CD14-positive monocyte (primary cell): ENCODE measurements around the gene GLTP. TPM values are rescaled to one million over a fixed set of nuclear protein-coding genes. Genes with fewer than 3 reads are reported as not detected.

ENCODE experiments used
- DNase-seq, 3 donors: peaks; one replicate each; pipeline ENCODE4 v3.0.0-alpha.2; 2011 to 2022
- H2AFZ ChIP-seq: 2 replicates; pipeline ENCODE4 v1.6.0; 2012; ENCODE audit warnings: mild to moderate bottlenecking, low read depth, low read length, inconsistent platforms; ENCODE audit not compliant: insufficient read depth, poor library complexity, severe bottlenecking
- H3K27ac ChIP-seq, 2 donors: 1 replicate in 1 of 2; 2 replicates in 1 of 2; pipeline ENCODE4 v1.5.1; 2012 to 2013; ENCODE audit warnings: low read length in 2 of 2, control low read depth in 1 of 2, inconsistent platforms in 1 of 2, low read depth in 1 of 2, mild to moderate bottlenecking in 1 of 2
- H3K27me3 ChIP-seq, 2 donors: one replicate each; pipeline versions ENCODE4 v1.6.0 to v1.6.1; 2011 to 2013; ENCODE audit warnings: low read length in 2 of 2; ENCODE audit not compliant: control insufficient read depth in 2 of 2, insufficient read depth in 2 of 2
- H3K36me3 ChIP-seq, 2 donors: replicated peaks in 1 of 2; 1 replicate in 1 of 2; 2 replicates in 1 of 2; pipeline versions ENCODE4 v1.5.1 to v1.6.1; 2012 to 2013; ENCODE audit warnings: low read length in 2 of 2, control low read depth in 1 of 2, inconsistent platforms in 1 of 2, mild to moderate bottlenecking in 1 of 2; ENCODE audit not compliant: insufficient read depth in 2 of 2, control insufficient read depth in 1 of 2
- H3K4me1 ChIP-seq, 2 donors: 1 replicate in 1 of 2; 2 replicates in 1 of 2; pipeline versions ENCODE4 v1.5.1 to v1.6.1; 2012 to 2013; ENCODE audit warnings: low read length in 2 of 2, control low read depth in 1 of 2, inconsistent platforms in 1 of 2, mild to moderate bottlenecking in 1 of 2, moderate library complexity in 1 of 2; ENCODE audit not compliant: insufficient read depth in 2 of 2, control insufficient read depth in 1 of 2
- H3K4me2 ChIP-seq: replicated peaks from 2 replicates; pipeline ENCODE3; 2012; ENCODE audit warnings: low read length, moderate library complexity, mild to moderate bottlenecking; ENCODE audit not compliant: poor library complexity, severe bottlenecking; ENCODE audit errors: extremely low read depth
- H3K4me3 ChIP-seq, 3 experiments: fragments of 200-600 bp in 1 of 3; sonication (generic) in 1 of 3; replicated peaks in 1 of 3; 1 replicate in 2 of 3; 2 replicates in 1 of 3; pipeline ENCODE4 v1.5.1; 2011 to 2013; ENCODE audit warnings: low read length in 3 of 3, mild to moderate bottlenecking in 3 of 3, control low read depth in 2 of 3, low read depth in 2 of 3, inconsistent platforms in 1 of 3, moderate library complexity in 1 of 3
- H3K79me2 ChIP-seq: 2 replicates; pipeline ENCODE4 v1.6.0; 2012; ENCODE audit warnings: mild to moderate bottlenecking, control low read depth, inconsistent platforms, low read length, moderate library complexity; ENCODE audit not compliant: insufficient read depth
- H3K9ac ChIP-seq: 2 replicates; pipeline ENCODE4 v1.6.0; 2017; ENCODE audit warnings: low read length, mild to moderate bottlenecking; ENCODE audit not compliant: insufficient read depth, poor library complexity, severe bottlenecking
- H3K9me3 ChIP-seq, 2 donors: replicated peaks in 1 of 2; 1 replicate in 1 of 2; 2 replicates in 1 of 2; pipeline versions ENCODE4 v1.5.1 to v1.6.1; 2012 to 2013; ENCODE audit warnings: low read length in 2 of 2, control low read depth in 1 of 2; ENCODE audit not compliant: control insufficient read depth in 1 of 2, insufficient read depth in 1 of 2
- H4K20me1 ChIP-seq: 2 replicates; pipeline ENCODE4 v1.6.0; 2012; ENCODE audit warnings: mild to moderate bottlenecking, low read length, control low read depth, moderate library complexity; ENCODE audit not compliant: insufficient read depth
- H3K27ac Mint-ChIP-seq, 7 donors: one replicate each; pipeline ENCODE4 v1.8.0; 2020; ENCODE audit warnings: mild to moderate bottlenecking in 7 of 7, mixed read lengths in 7 of 7, moderate library complexity in 6 of 7, inconsistent platforms in 2 of 7
- H3K27me3 Mint-ChIP-seq, 3 donors: one replicate each; pipeline ENCODE4 v1.8.0; 2021 to 2022; ENCODE audit warnings: low read depth in 3 of 3, mild to moderate bottlenecking in 3 of 3, mixed read lengths in 3 of 3, moderate library complexity in 3 of 3, inconsistent platforms in 1 of 3
- H3K36me3 Mint-ChIP-seq, 2 donors: one replicate each; pipeline ENCODE4 v1.8.0; 2020; ENCODE audit warnings: mixed read lengths in 2 of 2, inconsistent platforms in 1 of 2, mild to moderate bottlenecking in 1 of 2
- H3K4me1 Mint-ChIP-seq: one replicate; pipeline ENCODE4 v1.8.0; 2020; ENCODE audit warnings: mild to moderate bottlenecking, mixed read lengths
- H3K4me3 Mint-ChIP-seq, 2 donors: one replicate each; pipeline ENCODE4 v1.8.0; 2020; ENCODE audit warnings: mild to moderate bottlenecking in 2 of 2, mixed read lengths in 2 of 2, moderate library complexity in 1 of 2
- H3K9me3 Mint-ChIP-seq, 7 donors: one replicate each; pipeline ENCODE4 v1.8.0; 2020 to 2022; ENCODE audit warnings: mixed read lengths in 7 of 7, mild to moderate bottlenecking in 6 of 7, moderate library complexity in 6 of 7, inconsistent platforms in 2 of 7
- WGBS: methylation state at CpG from one replicate; pipeline ENCODE4 v1.1.5; 2013; ENCODE audit warnings: missing lambda C conversion rate; ENCODE audit not compliant: insufficient coverage; 5-methylcytosine and 5-hydroxymethylcytosine counted together
- intact Hi-C, 2 donors: fragments of 100-400 bp; cut with micrococcal nuclease; formaldehyde crosslinking; loops; one replicate each; pipeline versions ENCODE4 v1.15.0 to v1.15.1; 2023
- polyA plus RNA-seq, 3 donors: library from polyadenylated mRNA; depleted of rRNA in 1 of 3; unstranded in 2 of 3; stranded (reverse) in 1 of 3; fragments of 300-500 nt in 2 of 3; fragments of >200 nt in 1 of 3; fragmentation: Illumina TruSeq in 2 of 3; gene quantifications; 1 replicate in 2 of 3; 2 replicates in 1 of 3; pipeline ENCODE4 v1.2.3, GENCODE V29; 2012 to 2021
- TF ChIP-seq, protein P1 (sequence below): fragments of 200-600 bp; IDR thresholded peaks from one replicate; pipeline ENCODE4 v1.8.0; 2022; ENCODE audit warnings: antibody characterized with exemption, mild to moderate bottlenecking

The GLTP gene
- polyA plus RNA-seq, 3 donors: 46.2 to 65.9 (median 51.7) TPM

DNA sequence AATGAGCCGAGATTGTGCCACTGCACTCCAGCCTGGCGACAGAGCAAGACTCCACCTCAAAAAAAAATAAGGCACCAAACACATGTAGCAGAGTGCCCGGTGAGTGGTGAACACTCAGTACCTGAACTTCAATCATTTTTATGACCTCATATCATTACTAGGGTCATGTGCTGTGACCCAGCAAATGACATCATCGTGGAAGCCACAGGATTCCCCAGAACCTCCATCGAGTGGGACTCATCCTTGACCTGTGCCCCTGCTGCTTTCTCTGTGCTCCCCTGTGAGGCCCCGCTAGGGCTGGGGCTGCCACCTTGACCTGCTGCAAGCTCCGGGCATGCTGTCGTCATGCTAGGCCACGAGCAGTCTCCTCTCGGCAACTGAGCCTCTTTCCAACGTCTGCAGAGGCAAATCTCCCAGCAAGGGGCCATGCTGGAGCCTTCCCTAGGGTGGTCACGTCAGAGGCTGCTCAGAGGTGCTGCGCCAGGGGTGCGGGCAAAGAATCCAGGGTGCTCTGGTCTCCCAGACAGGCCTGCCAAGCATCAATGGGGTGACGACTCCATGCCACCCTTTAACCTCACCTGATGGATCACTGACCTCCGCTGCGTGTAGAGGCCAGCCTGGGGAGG lies 18.5 kb downstream of the GLTP start:
- no peaks in the 10 kb centered on the region for H3K27me3 Mint-ChIP-seq
- no peak overlapping the region for H3K4me3 Mint-ChIP-seq
- 97% methylated on average over 15 of the region's 17 CpGs for WGBS
- Histone ChIP-seq H3K9me3 (no peaks in the 10 kb centered on the region), H3K36me3 (peaks cover 40 to 51% of the 10 kb centered on the region in 2 donors), H3K27ac (no peak overlapping the region), H3K4me3 (no peak overlapping the region), H3K79me2 (peaks cover 39% of the 10 kb centered on the region), H2AFZ (no peak overlapping the region), H3K4me2 (no peak overlapping the region), H3K27me3 (no peaks in the 10 kb centered on the region), H3K9ac (no peak overlapping the region), H3K4me1 (peaks cover 17 to 18% of the 10 kb centered on the region in 2 donors), H4K20me1 (peaks cover 72% of the 10 kb centered on the region)
- TF ChIP-seq, protein P1, sequence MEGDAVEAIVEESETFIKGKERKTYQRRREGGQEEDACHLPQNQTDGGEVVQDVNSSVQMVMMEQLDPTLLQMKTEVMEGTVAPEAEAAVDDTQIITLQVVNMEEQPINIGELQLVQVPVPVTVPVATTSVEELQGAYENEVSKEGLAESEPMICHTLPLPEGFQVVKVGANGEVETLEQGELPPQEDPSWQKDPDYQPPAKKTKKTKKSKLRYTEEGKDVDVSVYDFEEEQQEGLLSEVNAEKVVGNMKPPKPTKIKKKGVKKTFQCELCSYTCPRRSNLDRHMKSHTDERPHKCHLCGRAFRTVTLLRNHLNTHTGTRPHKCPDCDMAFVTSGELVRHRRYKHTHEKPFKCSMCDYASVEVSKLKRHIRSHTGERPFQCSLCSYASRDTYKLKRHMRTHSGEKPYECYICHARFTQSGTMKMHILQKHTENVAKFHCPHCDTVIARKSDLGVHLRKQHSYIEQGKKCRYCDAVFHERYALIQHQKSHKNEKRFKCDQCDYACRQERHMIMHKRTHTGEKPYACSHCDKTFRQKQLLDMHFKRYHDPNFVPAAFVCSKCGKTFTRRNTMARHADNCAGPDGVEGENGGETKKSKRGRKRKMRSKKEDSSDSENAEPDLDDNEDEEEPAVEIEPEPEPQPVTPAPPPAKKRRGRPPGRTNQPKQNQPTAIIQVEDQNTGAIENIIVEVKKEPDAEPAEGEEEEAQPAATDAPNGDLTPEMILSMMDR: no peak
- intact Hi-C loops: no loop called here
- DNase-seq: no peak
- peaks cover 20% of the 10 kb centered on the region for H3K4me1 Mint-ChIP-seq
- H3K27ac Mint-ChIP-seq: no peak overlapping the region
- H3K9me3 Mint-ChIP-seq: no peaks in the 10 kb centered on the region
- H3K36me3 Mint-ChIP-seq: peaks cover 45 to 70% of the 10 kb centered on the region in 2 donors

DNA sequence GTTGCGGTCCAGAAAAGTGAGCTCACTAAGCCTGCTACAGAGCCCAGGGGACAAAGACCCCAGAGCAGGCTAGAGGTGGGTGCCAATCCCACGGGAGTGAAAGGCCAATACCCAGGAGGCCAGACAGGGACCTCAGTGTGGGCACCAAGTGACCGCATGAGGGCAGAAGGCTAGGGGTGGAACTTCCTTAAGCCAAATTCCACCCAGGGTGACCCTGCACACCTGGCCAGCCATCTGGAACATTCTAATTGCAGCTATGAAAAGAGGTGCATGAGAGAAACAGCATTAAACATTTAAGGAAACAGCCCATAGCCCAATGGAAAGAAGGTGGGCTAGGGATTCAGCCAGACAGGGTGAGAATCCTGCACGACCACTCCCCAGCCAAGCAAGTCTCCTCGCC lies 19.4 kb downstream of the GLTP start:
- no peak overlapping the region for H3K27ac ChIP-seq
- peaks cover 31% of the 10 kb centered on the region for H3K79me2 ChIP-seq
- no peak overlapping the region for H3K4me3 Mint-ChIP-seq
- H2AFZ ChIP-seq: no peak overlapping the region
- TF ChIP-seq, protein P1: no peak
- H3K4me3 ChIP-seq: no peak overlapping the region
- peaks cover 20% of the 10 kb centered on the region for H3K4me1 Mint-ChIP-seq
- 100% methylated on average over 2 of the region's 5 CpGs for WGBS
- H3K36me3 Mint-ChIP-seq: peaks cover 52 to 76% of the 10 kb centered on the region in 2 donors
- intact Hi-C loops: no loop called here
- H3K27me3 Mint-ChIP-seq: no peaks in the 10 kb centered on the region
- DNase-seq: no peak
- no peaks in the 10 kb centered on the region for H3K27me3 ChIP-seq
- peaks cover 64% of the 10 kb centered on the region for H4K20me1 ChIP-seq
- peaks cover 17 to 18% of the 10 kb centered on the region in 2 donors for H3K4me1 ChIP-seq
- H3K27ac Mint-ChIP-seq: no peak overlapping the region
- no peak overlapping the region for H3K9ac ChIP-seq
- peaks cover 47 to 60% of the 10 kb centered on the region in 2 donors for H3K36me3 ChIP-seq
- H3K4me2 ChIP-seq: no peak overlapping the region
- H3K9me3 ChIP-seq: no peaks in the 10 kb centered on the region
- H3K9me3 Mint-ChIP-seq: no peaks in the 10 kb centered on the region
